ENCODE data around the gene HPSE2.

DNA sequence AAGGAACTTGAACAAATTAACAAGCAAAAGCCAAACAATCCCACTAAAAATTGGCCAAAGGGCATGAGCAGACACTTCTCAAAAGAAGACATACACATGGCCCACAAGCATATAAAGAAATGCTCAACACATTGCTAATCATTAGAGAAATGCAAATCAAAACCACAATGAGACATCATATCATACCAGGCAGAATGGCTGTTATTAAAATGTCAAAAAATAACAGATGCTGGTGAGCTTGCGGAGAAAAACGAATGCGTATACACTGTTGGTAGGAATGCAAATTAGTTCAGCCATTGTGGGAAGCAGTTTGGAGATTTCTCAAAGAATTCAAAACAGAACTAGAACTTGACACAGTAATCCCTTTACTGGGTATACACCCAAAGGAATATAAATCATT is 477.2 kb downstream of the HPSE2 start:
- TF ChIP-seq, protein P1, sequence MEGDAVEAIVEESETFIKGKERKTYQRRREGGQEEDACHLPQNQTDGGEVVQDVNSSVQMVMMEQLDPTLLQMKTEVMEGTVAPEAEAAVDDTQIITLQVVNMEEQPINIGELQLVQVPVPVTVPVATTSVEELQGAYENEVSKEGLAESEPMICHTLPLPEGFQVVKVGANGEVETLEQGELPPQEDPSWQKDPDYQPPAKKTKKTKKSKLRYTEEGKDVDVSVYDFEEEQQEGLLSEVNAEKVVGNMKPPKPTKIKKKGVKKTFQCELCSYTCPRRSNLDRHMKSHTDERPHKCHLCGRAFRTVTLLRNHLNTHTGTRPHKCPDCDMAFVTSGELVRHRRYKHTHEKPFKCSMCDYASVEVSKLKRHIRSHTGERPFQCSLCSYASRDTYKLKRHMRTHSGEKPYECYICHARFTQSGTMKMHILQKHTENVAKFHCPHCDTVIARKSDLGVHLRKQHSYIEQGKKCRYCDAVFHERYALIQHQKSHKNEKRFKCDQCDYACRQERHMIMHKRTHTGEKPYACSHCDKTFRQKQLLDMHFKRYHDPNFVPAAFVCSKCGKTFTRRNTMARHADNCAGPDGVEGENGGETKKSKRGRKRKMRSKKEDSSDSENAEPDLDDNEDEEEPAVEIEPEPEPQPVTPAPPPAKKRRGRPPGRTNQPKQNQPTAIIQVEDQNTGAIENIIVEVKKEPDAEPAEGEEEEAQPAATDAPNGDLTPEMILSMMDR (IDR thresholded peaks at IDR 0.05 in 4 of 5, conservative IDR thresholded peaks at IDR 0.05 in 1 of 5): no peak
- TF ChIP-seq POLR2A (IDR thresholded peaks at IDR 0.05): no peak

Measured in gastrocnemius medialis (tissue), 4 donors.